ENCODE data around the gene NSRP1.
"Not testable (repeated sequence)": the region's sequence is repeated elsewhere in the genome, so short reads cannot be mapped to it uniquely, and the experiment has no call there.

The NSRP1 gene

GRCh38 chr17:30200106-30200505 lies 83.5 kb downstream of the NSRP1 start:
- Histone ChIP-seq H3K9ac (ENCODE audit: low read depth in 1 of 2, low read length in 2 of 2) (no peak overlapping the region), H3K36me3 (ENCODE audit: control insufficient read depth in 1 of 2, insufficient read depth in 2 of 2, low read length in 2 of 2) (no peaks in the 10 kb centered on the region), H3K4me3 (ENCODE audit: low read depth in 1 of 2, low read length in 2 of 2) (no peak overlapping the region), H3K4me1 (ENCODE audit: control insufficient read depth in 1 of 2, insufficient read depth in 2 of 2, low read length in 2 of 2) (no peaks in the 10 kb centered on the region), H3K9me3 (ENCODE audit: control insufficient read depth in 1 of 2, low read length in 2 of 2) (no peaks in the 10 kb centered on the region), H3K27ac (ENCODE audit: low read depth, low read length) (no peak overlapping the region), H3K27me3 (ENCODE audit: control insufficient read depth in 1 of 2, insufficient read depth in 2 of 2, low read length in 2 of 2) (no peaks in the 10 kb centered on the region)

- not testable (repeated sequence) for H3K4me1 ChIP-seq (ENCODE audit: control insufficient read depth in 1 of 2, insufficient read depth in 2 of 2, low read length in 2 of 2)
Observed at GRCh38 chr17:30200656-30201055, 84.0 kb downstream of the NSRP1 start.

GRCh38 chr17:30203471-30203981 lies 86.9 kb downstream of the NSRP1 start:
- H3K9ac ChIP-seq (ENCODE audit: low read depth in 1 of 2, low read length in 2 of 2), result no peak overlapping the region
- H3K27me3 ChIP-seq (ENCODE audit: control insufficient read depth in 1 of 2, insufficient read depth in 2 of 2, low read length in 2 of 2), result no peaks in the 10 kb centered on the region
- H3K4me1 ChIP-seq (ENCODE audit: control insufficient read depth in 1 of 2, insufficient read depth in 2 of 2, low read length in 2 of 2), result no peaks in the 10 kb centered on the region
- no peaks in the 10 kb centered on the region for H3K9me3 ChIP-seq (ENCODE audit: control insufficient read depth in 1 of 2, low read length in 2 of 2)
- H3K27ac ChIP-seq (ENCODE audit: low read depth, low read length), result no peak overlapping the region
- H3K36me3 ChIP-seq (ENCODE audit: control insufficient read depth in 1 of 2, insufficient read depth in 2 of 2, low read length in 2 of 2), result no peaks in the 10 kb centered on the region
- no peak overlapping the region for H3K4me3 ChIP-seq (ENCODE audit: low read depth in 1 of 2, low read length in 2 of 2)

More at GRCh38 chr17:30200656-30201055, 84.0 kb downstream of the NSRP1 start:
- not testable (repeated sequence) for H3K9ac ChIP-seq (ENCODE audit: low read depth in 1 of 2, low read length in 2 of 2); H3K27me3 ChIP-seq (ENCODE audit: control insufficient read depth in 1 of 2, insufficient read depth in 2 of 2, low read length in 2 of 2); H3K4me3 ChIP-seq (ENCODE audit: low read depth in 1 of 2, low read length in 2 of 2); H3K36me3 ChIP-seq (ENCODE audit: control insufficient read depth in 1 of 2, insufficient read depth in 2 of 2, low read length in 2 of 2); H3K9me3 ChIP-seq (ENCODE audit: control insufficient read depth in 1 of 2, low read length in 2 of 2); H3K27ac ChIP-seq (ENCODE audit: low read depth, low read length)

- H3K9me3 ChIP-seq (ENCODE audit: control insufficient read depth in 1 of 2, low read length in 2 of 2), result no peaks in the 10 kb centered on the region
- no peak overlapping the region for H3K27ac ChIP-seq (ENCODE audit: low read depth, low read length)
- no peaks in the 10 kb centered on the region for H3K27me3 ChIP-seq (ENCODE audit: control insufficient read depth in 1 of 2, insufficient read depth in 2 of 2, low read length in 2 of 2)
- no peak overlapping the region for H3K4me3 ChIP-seq (ENCODE audit: low read depth in 1 of 2, low read length in 2 of 2)
- no peaks in the 10 kb centered on the region for H3K36me3 ChIP-seq (ENCODE audit: control insufficient read depth in 1 of 2, insufficient read depth in 2 of 2, low read length in 2 of 2)
- H3K4me1 ChIP-seq (ENCODE audit: control insufficient read depth in 1 of 2, insufficient read depth in 2 of 2, low read length in 2 of 2), result no peaks in the 10 kb centered on the region
- H3K9ac ChIP-seq (ENCODE audit: low read depth in 1 of 2, low read length in 2 of 2), result no peak overlapping the region
Observed at GRCh38 chr17:30207655-30208054, 91.0 kb downstream of the NSRP1 start.

- H3K27ac ChIP-seq (ENCODE audit: low read depth, low read length), result no peak overlapping the region
- H3K27me3 ChIP-seq (ENCODE audit: control insufficient read depth in 1 of 2, insufficient read depth in 2 of 2, low read length in 2 of 2), result no peaks in the 10 kb centered on the region
- no peaks in the 10 kb centered on the region for H3K4me1 ChIP-seq (ENCODE audit: control insufficient read depth in 1 of 2, insufficient read depth in 2 of 2, low read length in 2 of 2)
- H3K9me3 ChIP-seq (ENCODE audit: control insufficient read depth in 1 of 2, low read length in 2 of 2), result no peaks in the 10 kb centered on the region
- no peak overlapping the region for H3K9ac ChIP-seq (ENCODE audit: low read depth in 1 of 2, low read length in 2 of 2)
- no peaks in the 10 kb centered on the region for H3K36me3 ChIP-seq (ENCODE audit: control insufficient read depth in 1 of 2, insufficient read depth in 2 of 2, low read length in 2 of 2)
- no peak overlapping the region for H3K4me3 ChIP-seq (ENCODE audit: low read depth in 1 of 2, low read length in 2 of 2)
Observed at GRCh38 chr17:30208214-30208613, 91.6 kb downstream of the NSRP1 start.

GRCh38 chr17:30209930-30210329 lies 93.3 kb downstream of the NSRP1 start:
- Histone ChIP-seq H3K36me3 (ENCODE audit: control insufficient read depth in 1 of 2, insufficient read depth in 2 of 2, low read length in 2 of 2) (no peaks in the 10 kb centered on the region), H3K27ac (ENCODE audit: low read depth, low read length) (no peak overlapping the region), H3K4me3 (ENCODE audit: low read depth in 1 of 2, low read length in 2 of 2) (no peak overlapping the region), H3K9ac (ENCODE audit: low read depth in 1 of 2, low read length in 2 of 2) (no peak overlapping the region), H3K27me3 (ENCODE audit: control insufficient read depth in 1 of 2, insufficient read depth in 2 of 2, low read length in 2 of 2) (no peaks in the 10 kb centered on the region), H3K4me1 (ENCODE audit: control insufficient read depth in 1 of 2, insufficient read depth in 2 of 2, low read length in 2 of 2) (no peaks in the 10 kb centered on the region), H3K9me3 (ENCODE audit: control insufficient read depth in 1 of 2, low read length in 2 of 2) (no peaks in the 10 kb centered on the region)

GRCh38 chr17:30210366-30210765 lies 93.8 kb downstream of the NSRP1 start:
- H3K9ac ChIP-seq (ENCODE audit: low read depth in 1 of 2, low read length in 2 of 2), result no peak overlapping the region
- no peaks in the 10 kb centered on the region for H3K36me3 ChIP-seq (ENCODE audit: control insufficient read depth in 1 of 2, insufficient read depth in 2 of 2, low read length in 2 of 2)
- no peak overlapping the region for H3K4me3 ChIP-seq (ENCODE audit: low read depth in 1 of 2, low read length in 2 of 2)
- no peaks in the 10 kb centered on the region for H3K27me3 ChIP-seq (ENCODE audit: control insufficient read depth in 1 of 2, insufficient read depth in 2 of 2, low read length in 2 of 2)
- H3K9me3 ChIP-seq (ENCODE audit: control insufficient read depth in 1 of 2, low read length in 2 of 2), result no peaks in the 10 kb centered on the region
- H3K27ac ChIP-seq (ENCODE audit: low read depth, low read length), result no peak overlapping the region
- H3K4me1 ChIP-seq (ENCODE audit: control insufficient read depth in 1 of 2, insufficient read depth in 2 of 2, low read length in 2 of 2), result no peaks in the 10 kb centered on the region

GRCh38 chr17:30210901-30211300 lies 94.3 kb downstream of the NSRP1 start:
- Histone ChIP-seq H3K27me3 (ENCODE audit: control insufficient read depth in 1 of 2, insufficient read depth in 2 of 2, low read length in 2 of 2) (no peaks in the 10 kb centered on the region), H3K4me1 (ENCODE audit: control insufficient read depth in 1 of 2, insufficient read depth in 2 of 2, low read length in 2 of 2) (no peaks in the 10 kb centered on the region), H3K36me3 (ENCODE audit: control insufficient read depth in 1 of 2, insufficient read depth in 2 of 2, low read length in 2 of 2) (no peaks in the 10 kb centered on the region), H3K9ac (ENCODE audit: low read depth in 1 of 2, low read length in 2 of 2) (no peak overlapping the region), H3K4me3 (ENCODE audit: low read depth in 1 of 2, low read length in 2 of 2) (no peak overlapping the region), H3K9me3 (ENCODE audit: control insufficient read depth in 1 of 2, low read length in 2 of 2) (no peaks in the 10 kb centered on the region), H3K27ac (ENCODE audit: low read depth, low read length) (no peak overlapping the region)

GRCh38 chr17:30211371-30211770 lies 94.8 kb downstream of the NSRP1 start:
- Histone ChIP-seq H3K27ac (ENCODE audit: low read depth, low read length) (no peak overlapping the region), H3K27me3 (ENCODE audit: control insufficient read depth in 1 of 2, insufficient read depth in 2 of 2, low read length in 2 of 2) (no peaks in the 10 kb centered on the region), H3K9me3 (ENCODE audit: control insufficient read depth in 1 of 2, low read length in 2 of 2) (no peaks in the 10 kb centered on the region), H3K4me3 (ENCODE audit: low read depth in 1 of 2, low read length in 2 of 2) (no peak overlapping the region), H3K4me1 (ENCODE audit: control insufficient read depth in 1 of 2, insufficient read depth in 2 of 2, low read length in 2 of 2) (no peaks in the 10 kb centered on the region), H3K36me3 (ENCODE audit: control insufficient read depth in 1 of 2, insufficient read depth in 2 of 2, low read length in 2 of 2) (no peaks in the 10 kb centered on the region), H3K9ac (ENCODE audit: low read depth in 1 of 2, low read length in 2 of 2) (no peak overlapping the region)

GRCh38 chr17:30212750-30213149 lies 96.1 kb downstream of the NSRP1 start:
- Histone ChIP-seq H3K27me3 (ENCODE audit: control insufficient read depth in 1 of 2, insufficient read depth in 2 of 2, low read length in 2 of 2) (no peaks in the 10 kb centered on the region), H3K9me3 (ENCODE audit: control insufficient read depth in 1 of 2, low read length in 2 of 2) (no peaks in the 10 kb centered on the region), H3K4me3 (ENCODE audit: low read depth in 1 of 2, low read length in 2 of 2) (no peak overlapping the region), H3K4me1 (ENCODE audit: control insufficient read depth in 1 of 2, insufficient read depth in 2 of 2, low read length in 2 of 2) (no peaks in the 10 kb centered on the region), H3K36me3 (ENCODE audit: control insufficient read depth in 1 of 2, insufficient read depth in 2 of 2, low read length in 2 of 2) (peaks cover 0 to 7% of the 10 kb centered on the region in 2 donors), H3K9ac (ENCODE audit: low read depth in 1 of 2, low read length in 2 of 2) (no peak overlapping the region), H3K27ac (ENCODE audit: low read depth, low read length) (no peak overlapping the region)

GRCh38 chr17:30217054-30217453 lies 100.4 kb downstream of the NSRP1 start:
- peaks cover 0 to 7% of the 10 kb centered on the region in 2 donors for H3K36me3 ChIP-seq (ENCODE audit: control insufficient read depth in 1 of 2, insufficient read depth in 2 of 2, low read length in 2 of 2)
- H3K27me3 ChIP-seq (ENCODE audit: control insufficient read depth in 1 of 2, insufficient read depth in 2 of 2, low read length in 2 of 2), result no peaks in the 10 kb centered on the region
- H3K4me3 ChIP-seq (ENCODE audit: low read depth in 1 of 2, low read length in 2 of 2), result no peak overlapping the region
- no peak overlapping the region for H3K9ac ChIP-seq (ENCODE audit: low read depth in 1 of 2, low read length in 2 of 2)
- H3K27ac ChIP-seq (ENCODE audit: low read depth, low read length), result no peak overlapping the region
- H3K4me1 ChIP-seq (ENCODE audit: control insufficient read depth in 1 of 2, insufficient read depth in 2 of 2, low read length in 2 of 2), result peaks cover 12 to 15% of the 10 kb centered on the region in 2 donors
- H3K9me3 ChIP-seq (ENCODE audit: control insufficient read depth in 1 of 2, low read length in 2 of 2), result no peaks in the 10 kb centered on the region
